Measurements from ENCODE around the gene SSBP3.

The SSBP3 gene

GRCh38 chr1:54280651-54281050, 125.5 kb downstream of the SSBP3 start:
- no peaks in the 10 kb centered on the region for H3K27me3 Mint-ChIP-seq
- no peak overlapping the region for H3K4me3 Mint-ChIP-seq
- H3K36me3 Mint-ChIP-seq: peaks cover 13% of the 10 kb centered on the region
- no peak for ATAC-seq
- H3K4me1 Mint-ChIP-seq: no peaks in the 10 kb centered on the region
- H3K27ac Mint-ChIP-seq: no peak overlapping the region
- H3K9me3 Mint-ChIP-seq: no peaks in the 10 kb centered on the region

- Mint-ChIP-seq H3K4me3 (no peak overlapping the region), H3K9me3 (no peaks in the 10 kb centered on the region), H3K27ac (no peak overlapping the region), H3K27me3 (no peaks in the 10 kb centered on the region), H3K36me3 (peaks cover 13% of the 10 kb centered on the region), H3K4me1 (no peaks in the 10 kb centered on the region)
- ATAC-seq: no peak
Measured at GRCh38 chr1:54279457-54279856, 126.7 kb downstream of the SSBP3 start.

- Mint-ChIP-seq H3K9me3 (no peaks in the 10 kb centered on the region), H3K27ac (no peak overlapping the region), H3K27me3 (no peaks in the 10 kb centered on the region), H3K4me3 (no peak overlapping the region), H3K4me1 (no peaks in the 10 kb centered on the region), H3K36me3 (peaks cover 13% of the 10 kb centered on the region)
- no peak for ATAC-seq
Measured at GRCh38 chr1:54278941-54279422, 127.2 kb downstream of the SSBP3 start.

GRCh38 chr1:54277451-54278341, 128.5 kb downstream of the SSBP3 start:
- no peaks in the 10 kb centered on the region for H3K27me3 Mint-ChIP-seq
- H3K9me3 Mint-ChIP-seq: no peaks in the 10 kb centered on the region
- no peak overlapping the region for H3K27ac Mint-ChIP-seq
- peaks cover 7% of the 10 kb centered on the region for H3K4me1 Mint-ChIP-seq
- no peak overlapping the region for H3K4me3 Mint-ChIP-seq
- no peak for ATAC-seq
- peaks cover 13% of the 10 kb centered on the region for H3K36me3 Mint-ChIP-seq

GRCh38 chr1:54276617-54277450, 129.4 kb downstream of the SSBP3 start:
- H3K27ac Mint-ChIP-seq: no peak overlapping the region
- H3K4me1 Mint-ChIP-seq: peaks cover 7% of the 10 kb centered on the region
- no peaks in the 10 kb centered on the region for H3K9me3 Mint-ChIP-seq
- no peaks in the 10 kb centered on the region for H3K27me3 Mint-ChIP-seq
- peak; percentile 10 for ATAC-seq
- peaks cover 13% of the 10 kb centered on the region for H3K36me3 Mint-ChIP-seq
- H3K4me3 Mint-ChIP-seq: no peak overlapping the region

- Mint-ChIP-seq H3K27me3 (no peaks in the 10 kb centered on the region), H3K27ac (no peak overlapping the region), H3K4me3 (no peak overlapping the region), H3K36me3 (peaks cover 10% of the 10 kb centered on the region), H3K4me1 (peaks cover 7% of the 10 kb centered on the region), H3K9me3 (no peaks in the 10 kb centered on the region)
- ATAC-seq: no peak
Measured at GRCh38 chr1:54275349-54275748, 130.8 kb downstream of the SSBP3 start.

GRCh38 chr1:54274881-54275280, 131.3 kb downstream of the SSBP3 start:
- Mint-ChIP-seq H3K4me1 (peaks cover 7% of the 10 kb centered on the region), H3K27ac (no peak overlapping the region), H3K27me3 (no peaks in the 10 kb centered on the region), H3K4me3 (no peak overlapping the region), H3K36me3 (peaks cover 5% of the 10 kb centered on the region), H3K9me3 (no peaks in the 10 kb centered on the region)
- no peak for ATAC-seq

GRCh38 chr1:54274448-54274847, 131.7 kb downstream of the SSBP3 start:
- no peaks in the 10 kb centered on the region for H3K27me3 Mint-ChIP-seq
- no peak overlapping the region for H3K4me3 Mint-ChIP-seq
- ATAC-seq: no peak
- peaks cover 5% of the 10 kb centered on the region for H3K36me3 Mint-ChIP-seq
- peaks cover 7% of the 10 kb centered on the region for H3K4me1 Mint-ChIP-seq
- no peak overlapping the region for H3K27ac Mint-ChIP-seq
- H3K9me3 Mint-ChIP-seq: no peaks in the 10 kb centered on the region

GRCh38 chr1:54273795-54274163, 132.4 kb downstream of the SSBP3 start:
- Mint-ChIP-seq H3K27ac (no peak overlapping the region), H3K4me3 (no peak overlapping the region), H3K9me3 (no peaks in the 10 kb centered on the region), H3K27me3 (no peaks in the 10 kb centered on the region), H3K4me1 (peaks cover 7% of the 10 kb centered on the region), H3K36me3 (peaks cover 5% of the 10 kb centered on the region)
- no peak for ATAC-seq

- no peaks in the 10 kb centered on the region for H3K27me3 Mint-ChIP-seq
- H3K9me3 Mint-ChIP-seq: no peaks in the 10 kb centered on the region
- peak; percentile 36 for ATAC-seq
- H3K4me1 Mint-ChIP-seq: peaks cover 7% of the 10 kb centered on the region
- no peak overlapping the region for H3K4me3 Mint-ChIP-seq
- peaks cover 5% of the 10 kb centered on the region for H3K36me3 Mint-ChIP-seq
- peak overlapping the region; percentile 69 for H3K27ac Mint-ChIP-seq
Measured at GRCh38 chr1:54273092-54273794, 133.0 kb downstream of the SSBP3 start.

GRCh38 chr1:54272772-54273091, 133.5 kb downstream of the SSBP3 start:
- Mint-ChIP-seq H3K27me3 (no peaks in the 10 kb centered on the region), H3K4me3 (no peak overlapping the region), H3K27ac (no peak overlapping the region), H3K9me3 (no peaks in the 10 kb centered on the region), H3K4me1 (peaks cover 7% of the 10 kb centered on the region), H3K36me3 (peaks cover 5% of the 10 kb centered on the region)
- ATAC-seq: no peak

GRCh38 chr1:54272134-54272533, 134.1 kb downstream of the SSBP3 start:
- no peak overlapping the region for H3K27ac Mint-ChIP-seq
- no peaks in the 10 kb centered on the region for H3K9me3 Mint-ChIP-seq
- H3K27me3 Mint-ChIP-seq: no peaks in the 10 kb centered on the region
- H3K4me1 Mint-ChIP-seq: peaks cover 7% of the 10 kb centered on the region
- no peak overlapping the region for H3K4me3 Mint-ChIP-seq
- no peak for ATAC-seq
- H3K36me3 Mint-ChIP-seq: peaks cover 5% of the 10 kb centered on the region

GRCh38 chr1:54271341-54271740, 134.9 kb downstream of the SSBP3 start:
- Mint-ChIP-seq H3K36me3 (no peaks in the 10 kb centered on the region), H3K4me1 (peaks cover 7% of the 10 kb centered on the region), H3K27ac (no peak overlapping the region), H3K9me3 (no peaks in the 10 kb centered on the region), H3K4me3 (no peak overlapping the region), H3K27me3 (no peaks in the 10 kb centered on the region)
- ATAC-seq: no peak

GRCh38 chr1:54270543-54270942, 135.7 kb downstream of the SSBP3 start:
- H3K4me1 Mint-ChIP-seq: peaks cover 7% of the 10 kb centered on the region
- no peak overlapping the region for H3K4me3 Mint-ChIP-seq
- H3K27ac Mint-ChIP-seq: no peak overlapping the region
- no peaks in the 10 kb centered on the region for H3K36me3 Mint-ChIP-seq
- ATAC-seq: no peak
- no peaks in the 10 kb centered on the region for H3K27me3 Mint-ChIP-seq
- no peaks in the 10 kb centered on the region for H3K9me3 Mint-ChIP-seq

- Mint-ChIP-seq H3K9me3 (no peaks in the 10 kb centered on the region), H3K27ac (no peak overlapping the region), H3K4me3 (no peak overlapping the region), H3K36me3 (no peaks in the 10 kb centered on the region), H3K27me3 (no peaks in the 10 kb centered on the region), H3K4me1 (peaks cover 7% of the 10 kb centered on the region)
- no peak for ATAC-seq
Measured at GRCh38 chr1:54268762-54269297, 137.4 kb downstream of the SSBP3 start.
